HG02642 (cell line): ENCODE measurements around the gene ARHGEF11.

ENCODE experiments used
- ATAC-seq: cut with Tn5 transposase; IDR thresholded peaks from one replicate; pipeline ENCODE4 v1.9.1; 2021; ENCODE audit warnings: mild to moderate bottlenecking; ENCODE audit not compliant: unreplicated experiment, poor library complexity

ARHGEF11 gene

GRCh38 chr1:157050836-157051235 lies 5.3 kb upstream of the ARHGEF11 start:
- ATAC-seq, result no peak

- ATAC-seq, result no peak
These were observed 1.5 kb upstream of the ARHGEF11 start for GRCh38 chr1:157047062-157047410.

GRCh38 chr1:157044326-157044725 lies 1.2 kb downstream of the ARHGEF11 start:
- ATAC-seq, result no peak

GRCh38 chr1:157043685-157044084 lies 1.9 kb downstream of the ARHGEF11 start:
- ATAC-seq, result no peak

- no peak for ATAC-seq
These were observed 2.7 kb downstream of the ARHGEF11 start for GRCh38 chr1:157042846-157043245.

GRCh38 chr1:157040802-157041201 lies 4.7 kb downstream of the ARHGEF11 start:
- ATAC-seq, result no peak

- no peak for ATAC-seq
These were observed 10.4 kb downstream of the ARHGEF11 start for GRCh38 chr1:157035121-157035520.

- ATAC-seq, result no peak
These were observed 11.3 kb downstream of the ARHGEF11 start for GRCh38 chr1:157034137-157034800.

- no peak for ATAC-seq
These were observed 12.1 kb downstream of the ARHGEF11 start for GRCh38 chr1:157033357-157033876.

GRCh38 chr1:157032303-157032702 lies 13.2 kb downstream of the ARHGEF11 start:
- ATAC-seq, result no peak

GRCh38 chr1:157030728-157031127 lies 14.8 kb downstream of the ARHGEF11 start:
- ATAC-seq, result no peak

GRCh38 chr1:157028674-157029073 lies 16.9 kb downstream of the ARHGEF11 start:
- ATAC-seq, result no peak

GRCh38 chr1:157025856-157026255 lies 19.7 kb downstream of the ARHGEF11 start:
- ATAC-seq, result no peak

GRCh38 chr1:157025385-157025784 lies 20.2 kb downstream of the ARHGEF11 start:
- ATAC-seq, result no peak

GRCh38 chr1:157021688-157022087 lies 23.9 kb downstream of the ARHGEF11 start:
- no peak for ATAC-seq

- ATAC-seq, result no peak
These were observed 26.1 kb downstream of the ARHGEF11 start for GRCh38 chr1:157019457-157019856.

GRCh38 chr1:157011845-157012244 lies 33.7 kb downstream of the ARHGEF11 start:
- ATAC-seq, result no peak

GRCh38 chr1:157008502-157008901 lies 37.0 kb downstream of the ARHGEF11 start:
- ATAC-seq, result no peak

GRCh38 chr1:157007306-157007705 lies 38.2 kb downstream of the ARHGEF11 start:
- no peak for ATAC-seq

- ATAC-seq, result no peak
These were observed 38.9 kb downstream of the ARHGEF11 start for GRCh38 chr1:157006676-157007075.

- no peak for ATAC-seq
These were observed 39.6 kb downstream of the ARHGEF11 start for GRCh38 chr1:157005965-157006364.

- ATAC-seq, result no peak
These were observed 40.7 kb downstream of the ARHGEF11 start for GRCh38 chr1:157004806-157005205.
